ENCODE measurements around the gene CADM3.

CADM3 gene

DNA sequence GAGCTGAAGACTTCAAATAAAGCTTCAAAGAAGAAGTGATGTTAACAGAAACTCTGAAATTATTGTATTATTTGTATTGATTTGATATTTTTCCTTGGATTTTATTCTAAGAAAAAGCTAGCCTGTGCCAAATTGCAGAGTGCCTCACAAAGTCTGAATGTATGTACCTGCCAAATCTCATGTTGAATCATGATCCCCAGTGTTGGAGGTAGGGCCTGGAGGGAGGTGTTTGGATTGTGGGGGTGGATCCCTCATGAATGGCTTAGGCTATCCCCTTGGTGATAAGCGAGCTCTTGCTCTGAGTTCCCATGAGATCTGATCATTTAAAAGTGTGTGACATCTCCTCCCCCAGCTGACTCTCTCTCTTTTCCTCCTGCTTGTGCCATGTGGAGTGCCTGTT is 76.9 kb downstream of the CADM3 start:
- TF ChIP-seq, protein P1, sequence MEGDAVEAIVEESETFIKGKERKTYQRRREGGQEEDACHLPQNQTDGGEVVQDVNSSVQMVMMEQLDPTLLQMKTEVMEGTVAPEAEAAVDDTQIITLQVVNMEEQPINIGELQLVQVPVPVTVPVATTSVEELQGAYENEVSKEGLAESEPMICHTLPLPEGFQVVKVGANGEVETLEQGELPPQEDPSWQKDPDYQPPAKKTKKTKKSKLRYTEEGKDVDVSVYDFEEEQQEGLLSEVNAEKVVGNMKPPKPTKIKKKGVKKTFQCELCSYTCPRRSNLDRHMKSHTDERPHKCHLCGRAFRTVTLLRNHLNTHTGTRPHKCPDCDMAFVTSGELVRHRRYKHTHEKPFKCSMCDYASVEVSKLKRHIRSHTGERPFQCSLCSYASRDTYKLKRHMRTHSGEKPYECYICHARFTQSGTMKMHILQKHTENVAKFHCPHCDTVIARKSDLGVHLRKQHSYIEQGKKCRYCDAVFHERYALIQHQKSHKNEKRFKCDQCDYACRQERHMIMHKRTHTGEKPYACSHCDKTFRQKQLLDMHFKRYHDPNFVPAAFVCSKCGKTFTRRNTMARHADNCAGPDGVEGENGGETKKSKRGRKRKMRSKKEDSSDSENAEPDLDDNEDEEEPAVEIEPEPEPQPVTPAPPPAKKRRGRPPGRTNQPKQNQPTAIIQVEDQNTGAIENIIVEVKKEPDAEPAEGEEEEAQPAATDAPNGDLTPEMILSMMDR (IDR thresholded peaks at IDR 0.05; ENCODE audit: insufficient read depth, low read length, poor library complexity, severe bottlenecking) = no peak
- Histone ChIP-seq H3K27me3 (replicated peaks; ENCODE audit: control insufficient read depth, insufficient read depth, low read length) (no peaks in the 10 kb centered on the region; the same call in 1 of the 2 replicates), H3K4me3 (replicated peaks; ENCODE audit: low read depth, low read length) (no peak overlapping the region), H3K36me3 (ENCODE audit: control insufficient read depth, insufficient read depth, low read length) (no peaks in the 10 kb centered on the region)
- no peak for DNase-seq (ENCODE audit: extremely low read depth, insufficient read length)

DNA sequence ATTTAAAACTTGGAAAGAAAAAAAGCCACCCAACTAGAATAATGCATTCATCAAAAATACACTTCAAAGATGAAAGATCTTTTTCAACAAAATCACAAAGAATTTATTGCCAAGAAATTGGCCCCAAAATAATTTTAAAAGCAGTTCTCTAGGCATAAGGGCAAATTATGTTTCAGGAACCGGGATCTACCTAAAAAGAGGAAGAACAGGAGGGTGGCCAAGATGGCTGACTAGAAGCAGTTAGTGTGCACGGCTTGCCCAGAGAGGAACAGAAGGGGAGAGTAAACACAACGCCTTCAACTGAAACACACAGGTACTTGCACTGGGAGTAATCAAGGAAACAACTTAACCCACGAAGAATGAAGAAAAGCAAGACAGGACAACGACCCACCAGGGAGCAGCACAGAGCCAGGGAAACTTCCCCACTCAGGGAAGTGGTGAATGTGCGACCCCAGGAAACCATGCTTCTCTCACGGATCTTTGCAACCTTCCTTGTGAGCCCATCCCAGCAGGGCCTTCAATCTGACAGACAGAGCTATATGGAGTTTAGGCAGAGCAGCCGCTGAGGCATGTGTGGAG is 79.3 kb downstream of the CADM3 start:
- Histone ChIP-seq H3K36me3 (ENCODE audit: control insufficient read depth, insufficient read depth, low read length) (no peaks in the 10 kb centered on the region), H3K4me3 (replicated peaks; ENCODE audit: low read depth, low read length) (no peak overlapping the region), H3K27me3 (replicated peaks; ENCODE audit: control insufficient read depth, insufficient read depth, low read length) (no peaks in the 10 kb centered on the region; the same call in 1 of the 2 replicates)
- no peak for DNase-seq (ENCODE audit: extremely low read depth, insufficient read length)
- TF ChIP-seq, protein P1 (IDR thresholded peaks at IDR 0.05; ENCODE audit: insufficient read depth, low read length, poor library complexity, severe bottlenecking) = no peak

All from GM06990 (cell line).